HG02970 (cell line): ENCODE measurements around the gene SCAP.

ENCODE experiments used
- ATAC-seq: cut with Tn5 transposase; IDR thresholded peaks from one replicate; pipeline ENCODE4 v1.9.1; 2021; ENCODE audit warnings: mild to moderate bottlenecking, moderate library complexity, moderate number of reproducible peaks; ENCODE audit not compliant: unreplicated experiment, low FRiP score

Gene SCAP

DNA sequence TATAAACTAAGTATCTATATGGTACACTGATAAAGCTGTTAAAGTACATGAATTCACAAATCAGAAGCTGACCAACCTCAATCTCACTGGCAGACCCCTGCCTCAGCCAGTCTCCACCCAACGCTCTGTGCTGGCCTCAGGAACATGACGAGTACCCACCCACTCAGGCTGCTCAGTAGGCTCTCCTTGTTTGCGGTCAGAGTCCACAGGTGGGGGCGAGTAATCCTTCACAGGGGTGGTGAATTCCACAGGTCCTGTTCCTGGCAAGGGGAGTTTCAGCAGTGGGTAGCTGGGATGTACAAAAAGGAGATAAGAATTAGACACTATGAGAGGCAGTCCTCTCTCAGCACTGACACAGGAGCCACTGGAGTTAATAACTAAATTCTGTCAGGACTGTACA is 40.9 kb downstream of the SCAP start:
- ATAC-seq, result no peak

DNA sequence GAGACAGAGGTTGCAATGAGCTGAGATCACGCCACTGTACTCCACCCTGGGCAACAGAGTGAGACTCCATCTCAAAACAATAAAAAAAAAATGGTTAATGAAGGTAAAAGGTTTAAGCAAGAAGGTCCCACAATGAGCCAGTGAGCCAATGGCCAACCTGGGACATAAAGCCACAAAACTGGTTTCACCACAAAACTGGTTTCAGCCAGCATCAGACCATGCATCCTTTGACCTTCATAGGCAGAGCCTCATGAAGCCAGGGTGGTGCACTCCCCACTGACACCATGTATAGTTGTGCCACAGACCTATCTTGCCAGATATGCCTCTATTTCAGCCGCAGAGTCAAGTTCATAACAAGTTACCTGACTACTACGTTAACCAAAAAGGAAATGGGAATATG is 41.9 kb downstream of the SCAP start:
- no peak for ATAC-seq

DNA sequence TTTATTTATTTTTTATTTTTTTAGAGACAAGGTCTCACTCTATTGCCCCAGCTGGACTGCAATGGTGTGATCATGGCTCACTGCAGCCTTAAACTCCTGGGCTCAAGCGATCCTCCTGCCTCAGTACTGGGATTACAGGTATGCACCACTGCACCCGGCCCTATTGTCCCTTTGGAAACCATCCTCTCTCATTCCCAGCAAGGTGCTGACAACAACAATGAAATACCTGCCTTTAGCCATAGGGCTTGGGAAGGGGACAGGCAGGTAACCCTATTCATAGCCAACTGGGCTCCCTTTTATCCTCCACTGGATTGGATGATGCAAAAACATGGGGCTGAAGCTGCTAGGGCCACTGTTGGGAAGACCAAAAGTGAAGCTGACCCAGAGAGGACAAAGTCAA is 43.1 kb downstream of the SCAP start:
- no peak for ATAC-seq

DNA sequence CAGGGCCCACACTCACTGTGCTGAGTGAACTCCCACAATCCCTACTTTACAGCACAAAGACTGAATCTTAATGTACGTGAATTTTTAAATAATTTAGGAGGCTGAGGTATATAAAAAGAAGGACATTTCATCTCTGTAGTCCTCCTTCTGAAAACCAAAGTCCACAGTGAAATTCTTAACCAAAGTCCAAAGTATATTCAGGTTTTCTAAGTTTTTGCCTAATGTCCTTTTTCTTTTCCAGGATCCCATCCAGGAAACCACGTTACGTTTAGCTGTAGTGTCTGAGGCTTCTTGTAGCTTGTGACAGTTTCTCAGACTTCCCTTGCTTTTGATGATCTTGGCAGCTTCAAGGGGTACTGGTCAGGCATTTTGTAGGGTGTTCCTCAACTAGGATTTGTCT is 44.5 kb downstream of the SCAP start:
- ATAC-seq, result no peak

DNA sequence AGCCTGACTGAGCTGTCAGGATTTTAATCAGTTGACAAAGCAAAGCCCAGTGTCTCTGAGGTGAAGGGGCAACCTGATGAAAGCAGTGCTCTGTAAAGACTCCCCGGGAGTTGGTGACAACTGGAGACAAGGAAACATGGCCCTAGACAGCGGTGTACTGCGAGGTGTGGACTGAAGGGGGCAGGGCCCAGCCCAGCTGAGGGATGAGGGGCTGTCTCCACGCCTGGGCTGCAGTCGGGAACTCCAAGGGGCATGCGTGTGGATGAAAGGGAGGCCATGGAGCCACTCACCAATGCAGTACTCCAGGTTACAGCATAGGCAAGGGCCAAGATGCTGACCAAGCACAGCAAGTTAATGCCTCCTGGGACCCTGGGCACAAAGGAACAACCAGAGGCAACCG is 45.1 kb downstream of the SCAP start:
- ATAC-seq, result no peak

DNA sequence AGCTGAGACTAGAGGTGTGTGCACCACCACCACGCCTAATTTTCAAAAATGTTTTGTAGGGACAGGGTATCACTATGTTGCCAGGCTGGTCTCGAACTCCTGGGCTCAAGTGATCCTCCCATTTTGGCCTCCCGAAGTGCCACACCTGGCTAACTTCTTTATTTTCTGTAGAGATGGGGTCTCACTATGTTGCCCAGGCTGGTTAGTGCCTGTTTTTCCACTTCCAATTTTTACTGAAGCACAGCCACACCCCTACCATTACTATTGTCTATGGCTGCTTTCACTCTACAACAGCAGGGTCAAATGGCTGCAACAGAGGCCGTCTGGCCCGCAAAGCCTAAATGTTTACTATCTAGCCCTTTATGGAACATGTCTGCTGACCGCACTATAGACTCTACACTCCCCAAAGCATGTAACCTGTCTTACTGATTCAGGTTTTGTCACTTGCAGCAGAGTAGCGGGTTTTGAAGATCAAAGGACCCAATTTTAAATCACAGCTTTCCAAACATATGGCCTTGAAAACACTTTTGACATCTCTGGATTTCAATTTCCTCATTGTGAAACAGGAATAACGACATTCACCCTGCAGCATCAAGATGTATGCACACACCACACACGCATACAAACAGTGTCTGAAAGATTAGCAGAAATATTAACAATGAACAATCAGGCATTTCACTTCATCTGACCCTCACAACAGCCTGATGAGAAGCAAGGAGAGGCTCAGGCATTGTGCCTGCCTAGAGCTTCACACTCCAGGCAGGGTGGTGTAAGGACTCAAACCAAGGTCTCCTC is 46.1 kb downstream of the SCAP start:
- ATAC-seq, result no peak

DNA sequence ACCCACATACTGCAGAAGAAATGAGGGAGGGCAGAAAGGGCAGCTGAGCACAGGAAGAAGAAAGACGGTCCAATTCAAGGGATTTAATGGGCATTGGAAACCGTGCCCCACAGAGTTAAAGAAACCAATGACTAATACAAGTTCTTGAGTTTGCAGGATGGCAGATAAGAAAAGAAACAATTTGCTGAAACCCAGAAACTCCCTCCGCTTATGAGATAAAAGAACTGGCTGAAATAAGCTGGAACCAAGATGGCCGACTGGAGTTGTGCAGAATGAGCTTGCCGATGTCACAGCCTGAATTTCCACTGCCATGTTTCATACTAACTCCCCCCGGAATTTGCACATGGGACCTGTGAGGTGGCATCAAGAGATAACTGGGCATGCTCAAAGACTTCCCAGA is 47.1 kb downstream of the SCAP start:
- ATAC-seq, result no peak

DNA sequence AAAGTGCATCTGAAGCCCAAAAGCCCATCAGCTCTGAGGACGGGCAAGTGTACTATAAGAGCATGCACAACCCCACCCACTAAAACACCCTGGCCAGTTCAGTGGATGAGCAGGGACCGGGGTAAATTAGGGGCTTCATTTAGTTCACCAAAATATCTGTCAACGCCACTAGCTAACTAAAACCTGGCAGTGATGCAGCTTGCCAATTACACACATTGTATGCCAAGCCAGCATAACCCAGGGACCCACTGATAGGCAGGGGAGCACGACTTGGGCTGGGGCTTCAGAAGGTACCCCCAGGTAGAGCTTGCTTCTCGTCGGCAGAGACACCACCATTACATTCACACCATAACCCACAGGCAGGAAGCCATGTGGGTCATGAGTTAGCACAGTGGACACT is 47.9 kb downstream of the SCAP start:
- no peak for ATAC-seq

DNA sequence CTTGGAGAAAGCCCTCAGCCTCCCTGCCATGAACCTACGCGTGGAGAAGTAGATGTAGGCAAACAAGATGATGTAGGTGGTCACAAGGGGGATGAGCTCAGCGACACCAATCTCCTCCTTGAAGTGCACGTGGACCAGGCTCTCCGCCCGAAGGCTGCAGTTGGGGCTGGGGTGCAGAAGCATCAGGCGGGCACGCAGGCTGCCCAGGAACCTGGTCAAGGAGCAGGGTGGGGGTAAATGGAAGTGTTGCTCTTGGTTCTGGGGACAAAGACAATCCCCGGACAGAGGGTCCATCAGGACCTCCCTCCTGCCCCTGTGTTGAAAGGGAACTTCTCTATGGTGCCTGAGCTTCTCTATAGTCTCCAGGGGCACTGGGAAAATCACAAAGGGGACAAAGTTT is 49.8 kb downstream of the SCAP start:
- no peak for ATAC-seq

DNA sequence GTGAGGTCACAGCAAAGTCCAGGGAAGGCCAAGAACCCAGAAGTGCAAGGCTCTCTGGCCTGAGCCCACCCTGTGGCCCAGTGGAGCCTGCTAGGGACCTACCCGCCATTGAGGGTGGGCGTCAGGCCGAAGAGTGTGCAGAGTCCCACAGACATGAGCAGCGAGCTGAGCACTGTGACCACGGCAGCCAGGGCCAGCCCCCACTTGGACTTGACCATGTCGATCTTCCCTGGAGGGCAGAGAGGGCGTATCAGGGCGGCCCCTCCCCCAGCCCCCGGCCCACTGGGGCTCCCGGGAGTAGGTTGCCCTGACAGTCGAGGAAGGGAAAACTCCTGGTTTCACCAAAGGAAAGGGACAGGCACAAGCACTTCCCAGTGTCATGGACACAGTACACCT is 50.4 kb downstream of the SCAP start:
- no peak for ATAC-seq

DNA sequence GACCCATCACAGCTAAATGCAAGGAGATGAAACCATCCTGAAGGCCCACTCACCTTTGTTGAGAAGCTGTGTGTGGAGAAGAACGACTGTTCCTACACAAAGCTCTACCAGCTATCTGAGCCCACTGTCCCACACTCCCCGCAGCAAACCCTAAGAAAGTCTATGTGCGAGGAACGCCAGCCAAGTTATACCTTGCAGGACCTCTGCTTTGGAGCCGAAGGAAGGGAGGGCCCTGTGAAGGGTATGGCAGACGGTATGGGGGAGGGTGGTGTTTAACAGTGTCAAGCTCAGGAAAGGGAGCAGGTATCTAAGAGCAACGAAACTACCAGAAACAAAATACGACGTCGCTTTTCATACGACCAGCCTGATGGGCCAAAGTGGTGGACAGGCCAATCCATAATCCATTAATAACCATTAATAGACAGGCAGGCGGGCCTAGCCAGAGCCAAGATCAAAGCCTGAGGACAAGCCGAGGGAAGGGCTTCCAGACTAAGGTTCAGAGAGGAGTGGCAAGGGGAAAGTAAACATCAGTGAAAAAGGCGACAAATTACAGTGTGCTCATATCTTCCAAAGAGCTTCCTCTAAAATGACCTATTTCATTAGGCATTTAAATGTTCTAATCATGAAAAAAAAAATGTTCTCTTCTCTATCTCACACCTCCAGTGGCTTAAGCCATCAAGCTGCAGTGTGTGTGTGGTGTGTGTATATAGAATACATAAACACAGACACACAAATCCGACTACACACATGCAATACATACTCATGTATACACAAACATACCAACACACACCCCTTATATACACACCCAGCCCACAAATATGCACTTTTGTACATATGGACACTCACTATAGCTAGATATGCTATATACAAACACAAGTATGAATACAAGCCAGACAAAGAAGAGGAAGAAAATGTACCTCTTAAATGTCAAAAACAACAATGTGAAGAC is 51.0 kb downstream of the SCAP start:
- ATAC-seq, result no peak

DNA sequence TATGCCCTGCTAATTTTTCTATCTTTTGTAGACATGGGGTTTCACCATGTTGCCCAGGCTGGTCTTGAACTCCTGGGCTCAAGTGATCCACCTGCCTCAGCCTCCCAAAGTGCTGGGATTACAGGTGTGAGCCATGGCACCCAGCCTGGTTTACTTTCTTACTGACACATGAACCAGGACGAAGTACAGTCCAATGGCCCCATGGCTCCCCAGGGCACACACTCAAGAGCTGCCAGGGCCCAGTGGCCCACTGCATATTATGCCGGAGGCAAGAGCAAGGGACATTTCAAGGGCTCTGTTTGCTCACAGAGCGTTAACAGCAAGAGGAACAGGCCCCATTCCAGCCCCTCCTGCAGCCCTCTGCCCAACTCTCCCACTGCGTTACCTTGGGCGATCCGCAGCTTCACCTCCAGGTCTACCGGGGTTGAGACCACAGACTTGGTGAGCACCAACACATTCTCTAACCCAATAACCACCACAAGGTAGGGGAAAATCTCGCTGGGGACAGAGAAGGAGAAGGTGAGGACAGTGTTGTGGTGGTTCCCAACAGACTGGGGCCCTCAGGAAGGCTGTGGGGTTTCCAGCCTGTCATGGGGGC is 52.1 kb downstream of the SCAP start:
- no peak for ATAC-seq

DNA sequence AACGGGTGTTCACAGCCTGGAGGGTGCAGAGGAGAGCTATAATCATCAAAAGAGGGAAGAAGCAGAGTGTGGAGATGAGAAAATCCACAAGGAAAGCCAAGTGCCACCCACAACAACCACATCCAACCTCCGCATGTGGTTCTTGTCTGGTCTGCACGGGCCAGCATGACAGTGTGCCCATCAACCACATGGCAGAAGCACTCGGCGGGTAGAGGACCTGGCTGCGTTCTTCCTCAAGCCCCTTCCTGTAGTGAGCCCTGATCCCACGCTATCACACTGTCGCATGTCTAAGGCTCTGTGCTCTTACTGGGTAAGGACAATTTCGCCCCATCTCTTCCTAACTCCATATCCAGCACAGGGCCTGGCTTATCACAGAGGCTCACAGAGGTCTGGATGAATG is 53.0 kb downstream of the SCAP start:
- no peak for ATAC-seq

DNA sequence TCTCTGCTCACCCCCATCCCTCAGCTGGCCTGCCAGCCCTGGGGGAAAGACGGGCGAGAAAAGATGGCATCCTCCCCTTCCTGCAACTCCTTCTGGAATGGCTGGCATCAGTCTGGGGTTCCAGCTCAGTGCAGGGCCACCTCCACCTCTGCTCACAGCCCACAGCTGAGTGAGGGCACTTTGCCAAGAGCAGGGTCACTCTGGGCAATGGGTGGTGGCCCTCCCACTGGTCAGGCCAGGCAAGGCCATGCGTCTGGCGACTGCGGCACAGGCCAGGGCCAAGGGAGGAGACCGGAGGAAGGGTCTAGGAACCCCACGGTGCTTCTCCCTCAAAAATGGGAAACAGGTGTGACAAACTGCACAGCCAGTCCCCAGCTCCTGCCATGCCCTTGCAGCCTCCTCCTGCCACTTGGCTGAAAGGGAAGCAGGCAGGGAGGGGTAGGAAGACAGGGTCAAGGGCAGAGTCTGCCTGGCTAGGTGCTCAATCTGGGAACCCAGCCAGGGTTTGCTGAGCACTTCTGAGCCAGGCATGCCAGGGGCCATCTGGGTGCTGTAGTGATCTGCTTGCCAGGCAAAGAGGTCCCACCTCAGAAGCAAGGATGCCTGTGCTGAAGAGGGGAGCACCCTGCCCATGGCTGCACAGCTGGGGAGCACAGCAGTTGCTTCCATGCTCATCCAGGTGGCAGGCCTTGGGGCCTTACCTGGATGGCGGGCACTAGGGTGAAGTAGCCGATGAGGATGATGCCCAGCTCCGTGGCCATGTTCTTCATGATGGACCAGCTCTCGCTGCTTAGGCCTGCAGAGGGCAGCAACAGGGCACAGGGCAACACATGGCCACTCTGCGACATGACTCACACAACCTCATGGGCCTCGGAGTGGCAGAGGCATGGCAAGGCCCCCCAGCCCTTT is 53.7 kb downstream of the SCAP start:
- ATAC-seq, result no peak

DNA sequence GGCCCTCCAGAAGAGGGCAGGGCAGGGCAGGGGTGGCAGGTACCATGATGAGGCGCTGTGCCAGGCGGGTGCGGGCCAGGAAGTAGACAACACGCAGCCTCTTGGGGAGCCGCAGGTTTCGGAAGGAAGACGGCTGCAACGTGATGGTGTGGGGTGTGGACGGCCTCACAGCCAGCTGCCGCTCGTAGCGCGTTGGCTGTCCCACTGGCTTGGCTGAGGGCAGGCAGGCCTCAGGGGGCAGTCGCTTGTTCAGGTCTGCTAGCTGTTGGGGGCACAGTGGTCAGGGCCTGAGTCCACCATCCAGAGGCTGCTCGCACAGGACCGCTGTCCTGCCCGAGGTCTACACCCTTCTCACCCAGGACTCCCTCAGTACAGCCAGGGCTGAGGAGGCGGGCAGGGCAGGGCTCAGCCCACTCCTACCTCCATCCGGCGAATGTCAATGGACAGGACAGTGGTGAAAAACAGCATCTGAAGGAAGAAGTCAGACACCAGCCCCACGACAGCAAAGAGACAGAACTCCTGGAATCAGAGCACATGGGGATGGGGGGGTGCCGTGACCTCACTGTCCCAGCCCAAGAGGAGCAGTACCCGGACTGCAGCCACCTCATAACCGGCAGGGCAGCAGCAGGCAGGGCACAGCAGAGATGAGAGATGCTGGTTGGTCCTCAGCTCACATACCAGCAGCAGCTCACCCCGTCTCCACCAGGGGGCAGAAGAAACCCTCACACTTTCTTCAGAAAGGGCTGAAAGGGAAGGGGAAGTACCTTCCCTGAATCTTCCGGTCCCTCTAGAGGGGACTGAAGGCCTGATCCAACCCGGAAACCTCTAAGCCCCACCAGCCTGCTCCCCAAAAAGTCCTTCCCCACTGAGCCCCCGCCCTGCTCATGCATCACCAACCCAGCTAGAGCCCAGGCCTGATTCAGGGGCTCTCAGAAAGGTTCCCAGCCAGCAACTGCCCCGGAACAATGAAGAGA is 54.9 kb downstream of the SCAP start:
- ATAC-seq, result peak; percentile 70

DNA sequence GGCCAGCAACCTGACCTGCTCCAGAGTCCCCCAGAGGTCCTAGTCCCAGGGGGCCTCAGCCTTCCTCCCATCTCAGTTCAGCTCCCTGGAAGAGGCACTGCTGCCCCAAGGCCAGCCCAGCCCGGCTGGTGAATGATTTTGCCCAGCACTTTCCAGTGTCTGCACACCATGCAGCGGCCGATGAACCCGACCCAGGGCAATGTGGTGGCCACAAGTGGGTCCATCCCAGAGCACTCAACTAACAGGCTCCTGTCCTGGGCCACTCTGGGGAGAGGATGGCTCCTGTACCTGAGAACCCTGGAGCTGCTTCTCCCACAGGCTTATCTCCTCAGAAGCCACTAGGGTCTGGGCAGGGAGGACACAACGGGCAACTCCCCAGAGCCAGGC is 55.7 kb downstream of the SCAP start:
- no peak for ATAC-seq

DNA sequence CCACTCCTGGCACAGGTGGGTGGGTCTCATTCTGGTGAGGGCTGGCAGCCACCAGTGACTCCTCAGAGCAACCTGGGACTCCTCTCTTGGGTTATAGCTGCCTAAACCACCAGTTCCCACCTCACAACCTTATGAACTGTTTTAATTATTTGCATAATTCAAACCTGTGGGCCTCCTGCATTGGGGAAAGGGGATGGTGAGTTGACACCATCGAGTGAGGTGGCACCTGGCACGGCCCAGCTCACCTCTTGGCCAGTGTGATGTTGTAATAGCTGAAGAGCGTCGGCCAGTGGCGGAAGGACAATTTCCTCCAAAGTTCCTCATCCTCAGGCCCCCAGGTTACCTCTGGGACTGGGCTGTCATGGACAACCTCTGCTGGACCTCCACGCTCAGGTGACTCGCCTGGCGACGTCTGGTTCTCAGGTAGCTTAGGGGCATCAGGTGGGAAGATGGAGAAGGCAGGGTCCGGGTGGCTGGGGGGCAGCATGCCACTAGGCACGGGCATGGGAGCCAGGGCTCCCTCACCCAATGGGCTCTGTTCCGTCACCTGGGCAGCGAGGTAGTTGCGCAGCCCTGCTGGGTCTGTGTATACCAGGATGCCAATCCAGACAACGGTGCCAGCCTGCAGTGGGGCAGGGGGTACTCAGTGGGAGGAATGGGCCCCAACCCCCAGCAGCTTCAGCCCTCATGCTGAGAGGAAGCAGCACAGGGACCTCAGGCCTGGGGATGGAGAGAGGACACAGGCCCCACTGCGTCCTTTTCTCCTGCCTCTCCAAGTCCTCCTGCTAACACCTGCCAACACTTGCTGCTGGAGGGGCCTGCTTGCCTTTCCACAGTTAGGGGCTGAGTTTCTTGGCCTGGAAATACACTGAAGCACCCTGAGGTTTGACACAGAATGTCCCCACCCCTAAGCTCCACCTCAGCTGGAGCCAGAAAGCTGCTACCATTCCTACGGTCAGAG is 56.4 kb downstream of the SCAP start:
- ATAC-seq, result no peak
